T-helper 1 cell treated with Interleukin-12 subunit alpha and Interleukin-12 subunit beta and Interleukin-4 antibody, amounts not matched to agents 30 μg/mL and 1 μg/mL, for 36 hours (primary cell): ENCODE results near the gene PRR20B.
"Not testable (repeated sequence)": the region's sequence is repeated elsewhere in the genome, so short reads cannot be mapped to it uniquely, and the experiment has no call there.

Experiments
- H3K27ac Mint-ChIP-seq: one replicate; pipeline ENCODE4 v1.8.0; 2021; ENCODE audit warnings: mild to moderate bottlenecking, mixed read lengths
- H3K27me3 Mint-ChIP-seq: one replicate; pipeline ENCODE4 v1.8.0; 2021; ENCODE audit warnings: low read depth, mixed read lengths
- H3K36me3 Mint-ChIP-seq: one replicate; pipeline ENCODE4 v1.8.0; 2021; ENCODE audit warnings: low read depth, mixed read lengths
- H3K4me1 Mint-ChIP-seq: one replicate; pipeline ENCODE4 v1.8.0; 2021; ENCODE audit warnings: low read depth, mixed read lengths
- H3K4me3 Mint-ChIP-seq: one replicate; pipeline ENCODE4 v1.8.0; 2021; ENCODE audit warnings: mild to moderate bottlenecking, moderate library complexity, mixed read lengths
- H3K9me3 Mint-ChIP-seq: one replicate; pipeline ENCODE4 v1.8.0; 2021; ENCODE audit warnings: mixed read lengths

Gene PRR20B

GRCh38 chr13:57147188-57147587 lies at the start of gene PRR20B:
Gene PRR20B (plus strand): TSS chr13:57147488. CDS start chr13:57147875, 387 bp downstream.
- not testable (repeated sequence) for H3K27ac Mint-ChIP-seq, H3K36me3 Mint-ChIP-seq, H3K27me3 Mint-ChIP-seq, H3K4me1 Mint-ChIP-seq, H3K4me3 Mint-ChIP-seq, H3K9me3 Mint-ChIP-seq

- H3K9me3 Mint-ChIP-seq = peaks cover 37% of the 10 kb centered on the region
- H3K27ac Mint-ChIP-seq = no peak overlapping the region
- H3K4me1 Mint-ChIP-seq = no peaks in the 10 kb centered on the region
- no peaks in the 10 kb centered on the region for H3K36me3 Mint-ChIP-seq
- H3K27me3 Mint-ChIP-seq = no peaks in the 10 kb centered on the region
- H3K4me3 Mint-ChIP-seq = no peak overlapping the region
Measured at GRCh38 chr13:57114945-57115344, 32.3 kb upstream of the PRR20B start.

- Mint-ChIP-seq H3K4me3 (no peak overlapping the region), H3K4me1 (no peaks in the 10 kb centered on the region), H3K27me3 (no peaks in the 10 kb centered on the region), H3K36me3 (no peaks in the 10 kb centered on the region), H3K9me3 (peaks cover 5% of the 10 kb centered on the region), H3K27ac (no peak overlapping the region)
Measured at GRCh38 chr13:57123681-57124080, 23.6 kb upstream of the PRR20B start.

DNA sequence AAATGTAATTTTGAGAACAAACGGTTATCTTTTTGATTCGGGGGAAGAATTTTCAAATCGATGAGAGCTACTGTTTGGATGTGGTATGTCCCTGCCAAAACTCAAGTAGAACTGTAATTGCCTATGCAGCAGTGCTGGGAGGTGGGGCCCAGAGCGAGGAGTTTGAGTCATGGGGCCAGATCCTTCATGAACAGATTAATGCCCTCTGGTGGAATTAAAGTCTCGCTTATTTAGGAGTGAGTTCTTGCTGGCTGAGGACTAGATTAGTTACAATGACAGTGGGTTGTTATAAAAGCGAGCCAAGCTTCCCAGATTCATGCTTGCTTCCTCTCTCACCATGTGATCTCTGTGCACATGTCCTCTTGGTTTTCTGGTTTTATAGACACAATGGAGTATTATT lies 18.4 kb upstream of the PRR20B start:
- H3K4me1 Mint-ChIP-seq = no peaks in the 10 kb centered on the region
- H3K9me3 Mint-ChIP-seq = peaks cover 23% of the 10 kb centered on the region
- no peak overlapping the region for H3K27ac Mint-ChIP-seq
- no peaks in the 10 kb centered on the region for H3K27me3 Mint-ChIP-seq
- H3K36me3 Mint-ChIP-seq = no peaks in the 10 kb centered on the region
- no peak overlapping the region for H3K4me3 Mint-ChIP-seq

- no peaks in the 10 kb centered on the region for H3K4me1 Mint-ChIP-seq
Measured at GRCh38 chr13:57136093-57136492, 11.2 kb upstream of the PRR20B start.

DNA sequence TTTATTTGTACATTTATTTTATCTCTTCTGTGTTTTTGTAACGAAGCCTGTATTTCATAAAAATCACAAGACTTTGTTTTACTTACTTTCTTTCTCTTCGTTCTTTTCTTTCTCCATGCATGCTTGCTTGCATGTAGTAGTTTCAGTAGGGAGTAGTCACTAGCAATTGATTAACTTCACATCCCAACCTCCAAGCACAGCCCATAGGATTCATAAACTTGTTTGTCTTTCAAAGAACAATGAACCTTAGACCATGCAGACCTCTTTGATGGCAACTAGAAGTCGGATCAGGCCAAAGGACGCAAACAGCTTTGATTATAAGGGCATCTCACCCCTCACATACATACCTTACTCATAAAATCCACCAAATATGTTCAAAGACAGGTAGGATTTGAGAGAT lies 9.7 kb upstream of the PRR20B start:
- H3K27ac Mint-ChIP-seq = no peak overlapping the region
- peaks cover 19% of the 10 kb centered on the region for H3K9me3 Mint-ChIP-seq
- H3K27me3 Mint-ChIP-seq = no peaks in the 10 kb centered on the region
- no peaks in the 10 kb centered on the region for H3K36me3 Mint-ChIP-seq
- no peak overlapping the region for H3K4me3 Mint-ChIP-seq
- H3K4me1 Mint-ChIP-seq = no peaks in the 10 kb centered on the region

More at GRCh38 chr13:57136093-57136492, 11.2 kb upstream of the PRR20B start:
- Mint-ChIP-seq H3K36me3 (no peaks in the 10 kb centered on the region), H3K4me3 (no peak overlapping the region), H3K9me3 (peaks cover 28% of the 10 kb centered on the region), H3K27me3 (no peaks in the 10 kb centered on the region), H3K27ac (no peak overlapping the region)

GRCh38 chr13:57138988-57139387 lies 8.3 kb upstream of the PRR20B start:
- H3K4me3 Mint-ChIP-seq = no peak overlapping the region
- no peaks in the 10 kb centered on the region for H3K36me3 Mint-ChIP-seq
- H3K9me3 Mint-ChIP-seq = peaks cover 12% of the 10 kb centered on the region
- no peak overlapping the region for H3K27ac Mint-ChIP-seq
- H3K27me3 Mint-ChIP-seq = no peaks in the 10 kb centered on the region
- H3K4me1 Mint-ChIP-seq = no peaks in the 10 kb centered on the region

- H3K9me3 Mint-ChIP-seq = peaks cover 10% of the 10 kb centered on the region
- H3K36me3 Mint-ChIP-seq, H3K4me1 Mint-ChIP-seq, H3K4me3 Mint-ChIP-seq, H3K27ac Mint-ChIP-seq, H3K27me3 Mint-ChIP-seq: not testable (repeated sequence)
Measured at GRCh38 chr13:57139781-57140180, 7.5 kb upstream of the PRR20B start.

- not testable (repeated sequence) for H3K27ac Mint-ChIP-seq, H3K36me3 Mint-ChIP-seq, H3K4me1 Mint-ChIP-seq, H3K4me3 Mint-ChIP-seq, H3K9me3 Mint-ChIP-seq, H3K27me3 Mint-ChIP-seq
Measured at GRCh38 chr13:57140235-57140968, 6.9 kb upstream of the PRR20B start, which contains the start of gene PRR20A. Gene PRR20A (plus strand): TSS chr13:57140918. CDS start chr13:57141305, 387 bp downstream.

- not testable (repeated sequence) for H3K4me3 Mint-ChIP-seq, H3K27ac Mint-ChIP-seq, H3K4me1 Mint-ChIP-seq, H3K9me3 Mint-ChIP-seq, H3K27me3 Mint-ChIP-seq, H3K36me3 Mint-ChIP-seq
Measured at GRCh38 chr13:57148106-57148505, 818 bp downstream of the PRR20B start.

GRCh38 chr13:57153761-57154160 lies 6.5 kb downstream of the PRR20B start, which contains the start of gene PRR20C:
Gene PRR20C (plus strand): TSS chr13:57154061. CDS start chr13:57154448, 387 bp downstream.
- not testable (repeated sequence) for H3K4me3 Mint-ChIP-seq, H3K27ac Mint-ChIP-seq, H3K9me3 Mint-ChIP-seq, H3K36me3 Mint-ChIP-seq, H3K27me3 Mint-ChIP-seq, H3K4me1 Mint-ChIP-seq

DNA sequence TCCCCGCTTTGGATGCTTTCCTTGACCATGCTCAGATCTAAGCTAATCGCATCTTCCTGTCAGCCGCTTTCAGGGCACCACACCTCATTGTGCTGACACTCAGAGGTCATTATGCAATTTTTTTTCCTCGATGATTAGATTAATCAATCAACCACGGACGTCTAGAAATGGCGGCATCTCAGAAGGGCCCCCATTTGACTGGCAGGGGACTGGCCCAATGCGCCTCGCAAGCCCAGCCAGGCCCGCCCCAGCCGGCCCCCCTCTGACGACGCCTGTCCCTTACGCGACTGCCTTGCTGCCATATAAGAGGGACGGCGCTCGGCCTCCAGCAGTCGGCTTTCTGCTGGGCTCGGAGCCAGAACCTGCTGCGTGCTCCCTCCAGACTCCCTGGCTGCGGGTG lies 13.0 kb downstream of the PRR20B start, which contains the start of gene PRR20D:
TSS of gene PRR20D (plus strand) at position 301 of the 400 bp plus-strand sequence. CDS start 387 bp downstream, outside the sequence.
- not testable (repeated sequence) for H3K4me3 Mint-ChIP-seq, H3K4me1 Mint-ChIP-seq, H3K27me3 Mint-ChIP-seq, H3K36me3 Mint-ChIP-seq, H3K9me3 Mint-ChIP-seq, H3K27ac Mint-ChIP-seq

- not testable (repeated sequence) for H3K4me3 Mint-ChIP-seq, H3K9me3 Mint-ChIP-seq, H3K4me1 Mint-ChIP-seq, H3K27ac Mint-ChIP-seq, H3K36me3 Mint-ChIP-seq, H3K27me3 Mint-ChIP-seq
Measured at GRCh38 chr13:57166897-57167296, 19.6 kb downstream of the PRR20B start, which contains the start of gene PRR20E. Gene PRR20E (plus strand): TSS chr13:57167197. CDS start chr13:57167584, 387 bp downstream.

GRCh38 chr13:57191667-57192066 lies 44.4 kb downstream of the PRR20B start:
- Mint-ChIP-seq H3K27me3 (no peaks in the 10 kb centered on the region), H3K4me1 (no peaks in the 10 kb centered on the region), H3K4me3 (no peak overlapping the region), H3K27ac (no peak overlapping the region), H3K36me3 (no peaks in the 10 kb centered on the region), H3K9me3 (peaks cover 3% of the 10 kb centered on the region)
